Stimulated activated CD4-positive, alpha-beta T cell treated with anti-CD3 and anti-CD28 coated beads, TNF-alpha, amount 100 ng/mL, for 48 hours (primary cell): Measurements from ENCODE around the gene DNPH1.

Source experiments
- DNase-seq, 3 donors: peaks; one replicate each; pipeline ENCODE4 v3.0.0-alpha.2; 2020; ENCODE audit warnings: low read depth in 3 of 3

DNPH1 gene

GRCh38 chr6:43228951-43229802, at the start of gene DNPH1:
Gene DNPH1 (minus strand): TSS chr6:43229481. CDS start chr6:43229456, 25 bp downstream.
- peak; percentile 57 to 71 (median 67) for DNase-seq

- DNase-seq = no peak
Measured at GRCh38 chr6:43278524-43279078, 49.3 kb upstream of the DNPH1 start.

GRCh38 chr6:43277643-43278523, 48.6 kb upstream of the DNPH1 start:
- DNase-seq = no peak

GRCh38 chr6:43277306-43277642, 48.0 kb upstream of the DNPH1 start:
- no peak for DNase-seq

- DNase-seq = no peak
Measured at GRCh38 chr6:43276577-43277305, 47.5 kb upstream of the DNPH1 start.

- DNase-seq = no peak
Measured at GRCh38 chr6:43275801-43276576, 46.7 kb upstream of the DNPH1 start.

GRCh38 chr6:43274916-43275597, 45.8 kb upstream of the DNPH1 start:
- no peak for DNase-seq

- DNase-seq = no peak
Measured at GRCh38 chr6:43274127-43274915, 45.0 kb upstream of the DNPH1 start.

- no peak for DNase-seq
Measured at GRCh38 chr6:43273707-43274106, 44.4 kb upstream of the DNPH1 start.

GRCh38 chr6:43271944-43272343, 42.7 kb upstream of the DNPH1 start:
- DNase-seq = no peak

GRCh38 chr6:43271103-43271815, 42.0 kb upstream of the DNPH1 start:
- no peak for DNase-seq

- DNase-seq = peak in 1 of 3 donors; percentile 23
Measured at GRCh38 chr6:43269273-43270007, 40.2 kb upstream of the DNPH1 start.

GRCh38 chr6:43268782-43269272, 39.5 kb upstream of the DNPH1 start:
- no peak for DNase-seq

GRCh38 chr6:43268355-43268700, 39.0 kb upstream of the DNPH1 start:
- DNase-seq = no peak

GRCh38 chr6:43267619-43268354, 38.5 kb upstream of the DNPH1 start:
- DNase-seq = no peak

- DNase-seq = no peak
Measured at GRCh38 chr6:43265564-43265963, 36.3 kb upstream of the DNPH1 start.

GRCh38 chr6:43264599-43265145, 35.4 kb upstream of the DNPH1 start:
- no peak for DNase-seq
